ENCODE results near the gene TSPAN10. TPM values are rescaled to one million over a fixed set of nuclear protein-coding genes. Genes with fewer than 3 reads are reported as not detected.

The TSPAN10 gene
- total RNA-seq, 1 experiment from 2014 or later: 3.5 TPM

GRCh38 chr17:81672504-81672903 is 35.5 kb downstream of the TSPAN10 start:
- H3K36me3 ChIP-seq (ENCODE audit: low read depth, low read length): peaks cover 38% of the 10 kb centered on the region
- CTCF ChIA-PET: no interaction called here
- H3K27ac ChIP-seq (ENCODE audit: low read length): no peak overlapping the region
- intact Hi-C loops (cut with micrococcal nuclease): no loop called here
- peaks cover 30% of the 10 kb centered on the region for H3K79me2 ChIP-seq (ENCODE audit: low read length)
- no peak overlapping the region for H3K4me3 ChIP-seq (ENCODE audit: low read length)
- peaks cover 11% of the 10 kb centered on the region for H3K4me1 ChIP-seq (ENCODE audit: insufficient read depth, low read length)
- no peaks in the 10 kb centered on the region for H4K20me1 ChIP-seq (ENCODE audit: low read length)
- no peak overlapping the region for H2AFZ ChIP-seq (ENCODE audit: low read length)
- H3K9me3 ChIP-seq (ENCODE audit: low read length): no peaks in the 10 kb centered on the region
- H3F3A ChIP-seq (ENCODE audit: low read length, unreplicated experiment): no peaks in the 10 kb centered on the region
- no peak overlapping the region for H3K9ac ChIP-seq (ENCODE audit: low read length)
- POLR2A ChIA-PET (ENCODE audit: unreplicated experiment): no interaction called here
- ATAC-seq: no peak
- no peak overlapping the region for H3K4me2 ChIP-seq (ENCODE audit: low read length)
- no peak for DNase-seq
- BruUV-seq (replicated peaks): no TSS peak
- TF ChIP-seq EZH2phosphoT487 (IDR thresholded peaks at IDR 0.05; ENCODE audit: borderline replicate concordance, low read length): no peak
- no peak for TF ChIP-seq CTCF (conservative IDR thresholded peaks at IDR 0.05; ENCODE audit: low read depth, low read length)
- no peak for TF ChIP-seq EZH2 (IDR thresholded peaks at IDR 0.05; ENCODE audit: low read length, unreplicated experiment)
- no peaks in the 10 kb centered on the region for H3K27me3 ChIP-seq (ENCODE audit: low read length)
- no peaks in the 10 kb centered on the region for H3K9me2 ChIP-seq (replicated peaks; ENCODE audit: low read length)

- Histone ChIP-seq H3K9ac (ENCODE audit: low read length) (no peak overlapping the region), H4K20me1 (ENCODE audit: low read length) (no peaks in the 10 kb centered on the region), H3K27ac (ENCODE audit: low read length) (no peak overlapping the region), H3F3A (ENCODE audit: low read length, unreplicated experiment) (no peaks in the 10 kb centered on the region), H3K27me3 (ENCODE audit: low read length) (no peaks in the 10 kb centered on the region), H3K4me3 (ENCODE audit: low read length) (no peak overlapping the region), H3K9me2 (replicated peaks; ENCODE audit: low read length) (no peaks in the 10 kb centered on the region), H3K36me3 (ENCODE audit: low read depth, low read length) (peaks cover 38% of the 10 kb centered on the region), H3K4me1 (ENCODE audit: insufficient read depth, low read length) (peaks cover 7% of the 10 kb centered on the region), H2AFZ (ENCODE audit: low read length) (no peak overlapping the region), H3K9me3 (ENCODE audit: low read length) (no peaks in the 10 kb centered on the region), H3K79me2 (ENCODE audit: low read length) (peaks cover 25% of the 10 kb centered on the region), H3K4me2 (ENCODE audit: low read length) (no peak overlapping the region)
- CTCF ChIA-PET: no interaction called here
- intact Hi-C loops (cut with micrococcal nuclease): no loop called here
- POLR2A ChIA-PET (ENCODE audit: unreplicated experiment): no interaction called here
- DNase-seq: no peak
- ATAC-seq: no peak
- BruUV-seq (replicated peaks): no TSS peak
- TF ChIP-seq CTCF (conservative IDR thresholded peaks at IDR 0.05; ENCODE audit: low read depth, low read length): no peak
- TF ChIP-seq EZH2 (IDR thresholded peaks at IDR 0.05; ENCODE audit: low read length, unreplicated experiment): no peak
- TF ChIP-seq EZH2phosphoT487 (IDR thresholded peaks at IDR 0.05; ENCODE audit: borderline replicate concordance, low read length): no peak
Measured at GRCh38 chr17:81672954-81673353, 36.0 kb downstream of the TSPAN10 start.

GRCh38 chr17:81673561-81674258 is 36.7 kb downstream of the TSPAN10 start:
- Histone ChIP-seq H3K36me3 (ENCODE audit: low read depth, low read length) (peaks cover 34% of the 10 kb centered on the region), H3K9me2 (replicated peaks; ENCODE audit: low read length) (no peaks in the 10 kb centered on the region), H2AFZ (ENCODE audit: low read length) (no peak overlapping the region), H3K9ac (ENCODE audit: low read length) (no peak overlapping the region), H3K4me1 (ENCODE audit: insufficient read depth, low read length) (no peaks in the 10 kb centered on the region), H3K4me2 (ENCODE audit: low read length) (no peak overlapping the region), H3K27me3 (ENCODE audit: low read length) (no peaks in the 10 kb centered on the region), H3K27ac (ENCODE audit: low read length) (no peak overlapping the region), H3K4me3 (ENCODE audit: low read length) (no peak overlapping the region), H3K79me2 (ENCODE audit: low read length) (peaks cover 18% of the 10 kb centered on the region), H3F3A (ENCODE audit: low read length, unreplicated experiment) (no peaks in the 10 kb centered on the region), H4K20me1 (ENCODE audit: low read length) (no peaks in the 10 kb centered on the region), H3K9me3 (ENCODE audit: low read length) (no peaks in the 10 kb centered on the region)
- CTCF ChIA-PET: no interaction called here
- TF ChIP-seq EZH2phosphoT487 (IDR thresholded peaks at IDR 0.05; ENCODE audit: borderline replicate concordance, low read length): no peak
- TF ChIP-seq EZH2 (IDR thresholded peaks at IDR 0.05; ENCODE audit: low read length, unreplicated experiment): no peak
- no peak for TF ChIP-seq CTCF (conservative IDR thresholded peaks at IDR 0.05; ENCODE audit: low read depth, low read length)
- POLR2A ChIA-PET (ENCODE audit: unreplicated experiment): no interaction called here
- ATAC-seq (no peak), DNase-seq (no peak)
- intact Hi-C loops (cut with micrococcal nuclease): no loop called here
- no TSS peak for BruUV-seq (replicated peaks)

Measured in PC-3 (cell line).